ENCODE results near the gene FOXC1.

DNA sequence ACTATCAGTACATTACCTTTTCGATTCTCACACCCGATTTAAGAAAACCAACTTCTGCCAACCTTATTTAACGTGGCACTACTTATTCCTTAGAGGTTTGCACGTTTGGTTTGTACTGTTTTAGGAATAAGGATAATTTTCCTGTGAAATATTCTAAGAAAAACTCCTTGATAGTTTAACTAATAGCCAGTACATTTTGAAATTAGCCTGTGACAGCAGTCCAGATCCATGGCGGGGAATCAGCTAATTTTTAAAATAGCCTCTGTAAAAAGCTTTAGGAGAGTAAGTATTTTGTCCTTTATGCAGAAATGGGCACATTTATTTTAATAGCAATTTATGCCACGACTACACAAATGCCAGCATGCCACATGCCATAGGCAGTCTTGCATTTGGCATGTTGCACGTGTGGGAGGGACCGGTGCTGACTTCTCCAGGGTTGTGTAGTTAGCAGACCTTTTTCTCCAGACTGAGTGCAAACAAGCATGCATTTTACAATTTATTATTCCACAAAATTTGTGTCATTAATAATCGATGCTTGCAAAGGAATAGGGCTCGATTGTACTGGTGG, 6.2 kb downstream of the FOXC1 start:
- TF ChIP-seq, protein P1, sequence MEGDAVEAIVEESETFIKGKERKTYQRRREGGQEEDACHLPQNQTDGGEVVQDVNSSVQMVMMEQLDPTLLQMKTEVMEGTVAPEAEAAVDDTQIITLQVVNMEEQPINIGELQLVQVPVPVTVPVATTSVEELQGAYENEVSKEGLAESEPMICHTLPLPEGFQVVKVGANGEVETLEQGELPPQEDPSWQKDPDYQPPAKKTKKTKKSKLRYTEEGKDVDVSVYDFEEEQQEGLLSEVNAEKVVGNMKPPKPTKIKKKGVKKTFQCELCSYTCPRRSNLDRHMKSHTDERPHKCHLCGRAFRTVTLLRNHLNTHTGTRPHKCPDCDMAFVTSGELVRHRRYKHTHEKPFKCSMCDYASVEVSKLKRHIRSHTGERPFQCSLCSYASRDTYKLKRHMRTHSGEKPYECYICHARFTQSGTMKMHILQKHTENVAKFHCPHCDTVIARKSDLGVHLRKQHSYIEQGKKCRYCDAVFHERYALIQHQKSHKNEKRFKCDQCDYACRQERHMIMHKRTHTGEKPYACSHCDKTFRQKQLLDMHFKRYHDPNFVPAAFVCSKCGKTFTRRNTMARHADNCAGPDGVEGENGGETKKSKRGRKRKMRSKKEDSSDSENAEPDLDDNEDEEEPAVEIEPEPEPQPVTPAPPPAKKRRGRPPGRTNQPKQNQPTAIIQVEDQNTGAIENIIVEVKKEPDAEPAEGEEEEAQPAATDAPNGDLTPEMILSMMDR (IDR thresholded peaks at IDR 0.05), result no peak
- no peak for TF ChIP-seq POLR2A (IDR thresholded peaks at IDR 0.05)
- no peak for TF ChIP-seq EP300 (IDR thresholded peaks at IDR 0.05; ENCODE audit: low read depth)
- no peak for TF ChIP-seq POLR2AphosphoS5 (IDR thresholded peaks at IDR 0.05)

All from transverse colon (tissue), 4 donors.